WTC11 (cell line): ENCODE results near the gene FUZ. TPM values are rescaled to one million over a fixed set of nuclear protein-coding genes. Genes with fewer than 3 reads are reported as not detected.

Experiments used
- ATAC-seq: fragments of 200-7000 bp; cut with Tn5 transposase; 2 replicates; pipeline ENCODE4 v1.10.0; 2021; ENCODE audit warnings: mild to moderate bottlenecking, moderate library complexity
- CTCF ChIA-PET: fragments of 300-600 bp; sonication (Branson Sonifier 250); formaldehyde crosslinking; loops from one replicate; lab custom pipeline; 2021; ENCODE audit warnings: antibody characterized with exemption; lab: Charles Lee
- POLR2A ChIA-PET: fragments of 350-600 bp; sonication (Branson Sonifier 250); formaldehyde crosslinking; loops from one replicate; lab custom pipeline; 2021; ENCODE audit warnings: antibody characterized with exemption; lab: Charles Lee
- DNase-seq: peaks from one replicate; pipeline ENCODE4 v3.0.0; 2021; ENCODE audit warnings: low spot score
- H3K27ac Mint-ChIP-seq: 2 replicates; pipeline ENCODE4 v1.8.0; 2021; ENCODE audit warnings: mixed read lengths
- H3K27me3 Mint-ChIP-seq: 2 replicates; pipeline ENCODE4 v1.8.0; 2021; ENCODE audit warnings: low read depth, mild to moderate bottlenecking, moderate library complexity, mixed read lengths
- H3K36me3 Mint-ChIP-seq: 2 replicates; pipeline ENCODE4 v1.8.0; 2021; ENCODE audit warnings: mixed read lengths
- H3K4me1 Mint-ChIP-seq: 2 replicates; pipeline ENCODE4 v1.8.0; 2022; ENCODE audit warnings: mixed read lengths
- H3K4me3 Mint-ChIP-seq: 2 replicates; pipeline ENCODE4 v1.8.0; 2021; ENCODE audit warnings: mild to moderate bottlenecking, moderate library complexity, mixed read lengths
- H3K9me3 Mint-ChIP-seq: 2 replicates; pipeline ENCODE4 v1.8.0; 2021; ENCODE audit warnings: mixed read lengths
- ATF1 ChIP-seq: sonication (generic); formaldehyde crosslinking; IDR thresholded peaks from 2 replicates; pipeline ENCODE4 v1.8.1; 2023; ENCODE audit warnings: mild to moderate bottlenecking, moderate library complexity, missing genetic modification reagents
- ETV6 ChIP-seq: sonication (generic); formaldehyde crosslinking; IDR thresholded peaks from 2 replicates; pipeline ENCODE4 v1.8.1; 2022; ENCODE audit warnings: mild to moderate bottlenecking, missing genetic modification reagents
- GRHL2 ChIP-seq: fragments of 250-450 bp; sonication (Bioruptor Pico); IDR thresholded peaks from 2 replicates; pipeline ENCODE4 v1.8.0; 2022; ENCODE audit warnings: mild to moderate bottlenecking, moderate library complexity; ENCODE audit not compliant: insufficient replicate concordance, severe bottlenecking
- JUN ChIP-seq: sonication (generic); formaldehyde crosslinking; IDR thresholded peaks from 2 replicates; pipeline ENCODE4 v1.8.0; 2023; ENCODE audit warnings: mild to moderate bottlenecking, missing genetic modification reagents
- NFATC4 ChIP-seq: fragments of 250-450 bp; sonication (Bioruptor Pico); IDR thresholded peaks from 2 replicates; pipeline ENCODE4 v1.9.0; 2021; ENCODE audit warnings: mild to moderate bottlenecking
- NFE2L1 ChIP-seq: sonication (generic); formaldehyde crosslinking; IDR thresholded peaks from 2 replicates; pipeline ENCODE4 v1.8.1; 2023; ENCODE audit warnings: missing genetic modification reagents
- NR2C2 ChIP-seq: sonication (generic); formaldehyde crosslinking; IDR thresholded peaks from 2 replicates; pipeline ENCODE4 v1.8.0; 2022; ENCODE audit warnings: mild to moderate bottlenecking, missing genetic modification reagents
- NR3C1 ChIP-seq: sonication (generic); formaldehyde crosslinking; conservative IDR thresholded peaks from 2 replicates; pipeline ENCODE4 v1.8.1; 2023; ENCODE audit warnings: low read depth, mild to moderate bottlenecking, missing genetic modification reagents
- ZMAT4 ChIP-seq: fragments of 250-450 bp; sonication (Bioruptor Pico); IDR thresholded peaks from 2 replicates; pipeline ENCODE4 v1.9.0; 2021; ENCODE audit warnings: mild to moderate bottlenecking
- ZNF317 ChIP-seq: sonication (generic); formaldehyde crosslinking; IDR thresholded peaks from 2 replicates; pipeline ENCODE4 v1.8.1; 2023; ENCODE audit warnings: low read depth, mild to moderate bottlenecking, moderate library complexity, missing genetic modification reagents, borderline replicate concordance
- ZNF425 ChIP-seq: fragments of 250-450 bp; sonication (Bioruptor Pico); conservative IDR thresholded peaks from 2 replicates; pipeline ENCODE4 v1.9.0; 2021; ENCODE audit warnings: mild to moderate bottlenecking
- total RNA-seq: library from RNA; stranded (reverse); gene quantifications from 3 replicates; pipeline ENCODE4 v1.2.3, GENCODE V29; 2021
- TF ChIP-seq, protein P1 (sequence below): sonication (generic); formaldehyde crosslinking; IDR thresholded peaks from 2 replicates; pipeline ENCODE4 v1.8.0; 2023; ENCODE audit warnings: mild to moderate bottlenecking, missing genetic modification reagents
- TF ChIP-seq, protein P2 (sequence below): sonication (generic); formaldehyde crosslinking; IDR thresholded peaks from 2 replicates; pipeline ENCODE4 v1.8.0; 2022; ENCODE audit warnings: mild to moderate bottlenecking, missing genetic modification reagents
- TF ChIP-seq, protein P3 (sequence below): fragments of 250-450 bp; sonication (Bioruptor Pico); IDR thresholded peaks from 2 replicates; pipeline ENCODE4 v1.9.0; 2021; ENCODE audit warnings: mild to moderate bottlenecking, borderline replicate concordance
- TF ChIP-seq, protein P4 (sequence below): sonication (generic); formaldehyde crosslinking; IDR thresholded peaks from 2 replicates; pipeline ENCODE4 v1.8.1; 2023; ENCODE audit warnings: mild to moderate bottlenecking, moderate library complexity, missing genetic modification reagents

Gene FUZ
- total RNA-seq, 1 experiment from 2014 or later, result 35.1 TPM

- TF ChIP-seq, protein P1, sequence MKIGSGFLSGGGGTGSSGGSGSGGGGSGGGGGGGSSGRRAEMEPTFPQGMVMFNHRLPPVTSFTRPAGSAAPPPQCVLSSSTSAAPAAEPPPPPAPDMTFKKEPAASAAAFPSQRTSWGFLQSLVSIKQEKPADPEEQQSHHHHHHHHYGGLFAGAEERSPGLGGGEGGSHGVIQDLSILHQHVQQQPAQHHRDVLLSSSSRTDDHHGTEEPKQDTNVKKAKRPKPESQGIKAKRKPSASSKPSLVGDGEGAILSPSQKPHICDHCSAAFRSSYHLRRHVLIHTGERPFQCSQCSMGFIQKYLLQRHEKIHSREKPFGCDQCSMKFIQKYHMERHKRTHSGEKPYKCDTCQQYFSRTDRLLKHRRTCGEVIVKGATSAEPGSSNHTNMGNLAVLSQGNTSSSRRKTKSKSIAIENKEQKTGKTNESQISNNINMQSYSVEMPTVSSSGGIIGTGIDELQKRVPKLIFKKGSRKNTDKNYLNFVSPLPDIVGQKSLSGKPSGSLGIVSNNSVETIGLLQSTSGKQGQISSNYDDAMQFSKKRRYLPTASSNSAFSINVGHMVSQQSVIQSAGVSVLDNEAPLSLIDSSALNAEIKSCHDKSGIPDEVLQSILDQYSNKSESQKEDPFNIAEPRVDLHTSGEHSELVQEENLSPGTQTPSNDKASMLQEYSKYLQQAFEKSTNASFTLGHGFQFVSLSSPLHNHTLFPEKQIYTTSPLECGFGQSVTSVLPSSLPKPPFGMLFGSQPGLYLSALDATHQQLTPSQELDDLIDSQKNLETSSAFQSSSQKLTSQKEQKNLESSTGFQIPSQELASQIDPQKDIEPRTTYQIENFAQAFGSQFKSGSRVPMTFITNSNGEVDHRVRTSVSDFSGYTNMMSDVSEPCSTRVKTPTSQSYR (CRISPR knock-in tag), result no peak
- TF ChIP-seq, protein P2, sequence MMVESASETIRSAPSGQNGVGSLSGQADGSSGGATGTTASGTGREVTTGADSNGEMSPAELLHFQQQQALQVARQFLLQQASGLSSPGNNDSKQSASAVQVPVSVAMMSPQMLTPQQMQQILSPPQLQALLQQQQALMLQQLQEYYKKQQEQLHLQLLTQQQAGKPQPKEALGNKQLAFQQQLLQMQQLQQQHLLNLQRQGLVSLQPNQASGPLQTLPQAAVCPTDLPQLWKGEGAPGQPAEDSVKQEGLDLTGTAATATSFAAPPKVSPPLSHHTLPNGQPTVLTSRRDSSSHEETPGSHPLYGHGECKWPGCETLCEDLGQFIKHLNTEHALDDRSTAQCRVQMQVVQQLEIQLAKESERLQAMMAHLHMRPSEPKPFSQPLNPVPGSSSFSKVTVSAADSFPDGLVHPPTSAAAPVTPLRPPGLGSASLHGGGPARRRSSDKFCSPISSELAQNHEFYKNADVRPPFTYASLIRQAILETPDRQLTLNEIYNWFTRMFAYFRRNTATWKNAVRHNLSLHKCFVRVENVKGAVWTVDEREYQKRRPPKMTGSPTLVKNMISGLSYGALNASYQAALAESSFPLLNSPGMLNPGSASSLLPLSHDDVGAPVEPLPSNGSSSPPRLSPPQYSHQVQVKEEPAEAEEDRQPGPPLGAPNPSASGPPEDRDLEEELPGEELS (CRISPR knock-in tag), result peak; percentile 52
- no peak for TF ChIP-seq NR3C1 (CRISPR knock-in tag)
- peak; percentile 45; the same call in 1 of the 2 replicates for TF ChIP-seq NFE2L1
- no peak for TF ChIP-seq JUN (CRISPR knock-in tag)
- no peak for TF ChIP-seq NFATC4 (CRISPR knock-in tag)
- 0 out of 2 replicates have a peak, but pooled peaks have one; percentile 59 for TF ChIP-seq ZNF317 (CRISPR knock-in tag)
These were observed 3.7 kb downstream of the FUZ start (continued) for GRCh38 chr19:49809160-49809940.

GRCh38 chr19:49808711-49809159 lies 4.4 kb downstream of the FUZ start:
- POLR2A ChIA-PET, result interaction anchor here (0.6 to 2.1 kb wide), 4 partner anchors 42 to 92 kb away, joined by 3 to 7 read pairs (median 4); partner anchors contain the start of gene AP2A1
- CTCF ChIA-PET, result interaction anchor here (0.6 to 1.0 kb wide), 5 partner anchors 58 to 277 kb away, joined by 3 to 13 read pairs (median 4); no protein-coding TSS in a partner anchor
- Mint-ChIP-seq H3K9me3 (no peaks in the 10 kb centered on the region), H3K27me3 (peaks cover 5% of the 10 kb centered on the region; the same call in 1 of the 2 replicates), H3K27ac (peak overlapping the region; percentile 74; the same call in 1 of the 2 replicates), H3K4me3 (peak overlapping the region; percentile 79), H3K36me3 (peaks cover 9% of the 10 kb centered on the region), H3K4me1 (peaks cover 29% of the 10 kb centered on the region)
- ATAC-seq (peak; percentile 75), DNase-seq (peak; percentile 99)
- no peak for TF ChIP-seq ZMAT4 (CRISPR knock-in tag)
- TF ChIP-seq ETV6 (CRISPR knock-in tag), result 0 out of 2 replicates have a peak, but pooled peaks have one; percentile 9
- TF ChIP-seq ZNF425 (CRISPR knock-in tag), result no peak
- TF ChIP-seq, protein P3, sequence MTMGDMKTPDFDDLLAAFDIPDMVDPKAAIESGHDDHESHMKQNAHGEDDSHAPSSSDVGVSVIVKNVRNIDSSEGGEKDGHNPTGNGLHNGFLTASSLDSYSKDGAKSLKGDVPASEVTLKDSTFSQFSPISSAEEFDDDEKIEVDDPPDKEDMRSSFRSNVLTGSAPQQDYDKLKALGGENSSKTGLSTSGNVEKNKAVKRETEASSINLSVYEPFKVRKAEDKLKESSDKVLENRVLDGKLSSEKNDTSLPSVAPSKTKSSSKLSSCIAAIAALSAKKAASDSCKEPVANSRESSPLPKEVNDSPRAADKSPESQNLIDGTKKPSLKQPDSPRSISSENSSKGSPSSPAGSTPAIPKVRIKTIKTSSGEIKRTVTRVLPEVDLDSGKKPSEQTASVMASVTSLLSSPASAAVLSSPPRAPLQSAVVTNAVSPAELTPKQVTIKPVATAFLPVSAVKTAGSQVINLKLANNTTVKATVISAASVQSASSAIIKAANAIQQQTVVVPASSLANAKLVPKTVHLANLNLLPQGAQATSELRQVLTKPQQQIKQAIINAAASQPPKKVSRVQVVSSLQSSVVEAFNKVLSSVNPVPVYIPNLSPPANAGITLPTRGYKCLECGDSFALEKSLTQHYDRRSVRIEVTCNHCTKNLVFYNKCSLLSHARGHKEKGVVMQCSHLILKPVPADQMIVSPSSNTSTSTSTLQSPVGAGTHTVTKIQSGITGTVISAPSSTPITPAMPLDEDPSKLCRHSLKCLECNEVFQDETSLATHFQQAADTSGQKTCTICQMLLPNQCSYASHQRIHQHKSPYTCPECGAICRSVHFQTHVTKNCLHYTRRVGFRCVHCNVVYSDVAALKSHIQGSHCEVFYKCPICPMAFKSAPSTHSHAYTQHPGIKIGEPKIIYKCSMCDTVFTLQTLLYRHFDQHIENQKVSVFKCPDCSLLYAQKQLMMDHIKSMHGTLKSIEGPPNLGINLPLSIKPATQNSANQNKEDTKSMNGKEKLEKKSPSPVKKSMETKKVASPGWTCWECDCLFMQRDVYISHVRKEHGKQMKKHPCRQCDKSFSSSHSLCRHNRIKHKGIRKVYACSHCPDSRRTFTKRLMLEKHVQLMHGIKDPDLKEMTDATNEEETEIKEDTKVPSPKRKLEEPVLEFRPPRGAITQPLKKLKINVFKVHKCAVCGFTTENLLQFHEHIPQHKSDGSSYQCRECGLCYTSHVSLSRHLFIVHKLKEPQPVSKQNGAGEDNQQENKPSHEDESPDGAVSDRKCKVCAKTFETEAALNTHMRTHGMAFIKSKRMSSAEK (CRISPR knock-in tag), result no peak
- no peak for TF ChIP-seq NR2C2
- TF ChIP-seq, protein P4, sequence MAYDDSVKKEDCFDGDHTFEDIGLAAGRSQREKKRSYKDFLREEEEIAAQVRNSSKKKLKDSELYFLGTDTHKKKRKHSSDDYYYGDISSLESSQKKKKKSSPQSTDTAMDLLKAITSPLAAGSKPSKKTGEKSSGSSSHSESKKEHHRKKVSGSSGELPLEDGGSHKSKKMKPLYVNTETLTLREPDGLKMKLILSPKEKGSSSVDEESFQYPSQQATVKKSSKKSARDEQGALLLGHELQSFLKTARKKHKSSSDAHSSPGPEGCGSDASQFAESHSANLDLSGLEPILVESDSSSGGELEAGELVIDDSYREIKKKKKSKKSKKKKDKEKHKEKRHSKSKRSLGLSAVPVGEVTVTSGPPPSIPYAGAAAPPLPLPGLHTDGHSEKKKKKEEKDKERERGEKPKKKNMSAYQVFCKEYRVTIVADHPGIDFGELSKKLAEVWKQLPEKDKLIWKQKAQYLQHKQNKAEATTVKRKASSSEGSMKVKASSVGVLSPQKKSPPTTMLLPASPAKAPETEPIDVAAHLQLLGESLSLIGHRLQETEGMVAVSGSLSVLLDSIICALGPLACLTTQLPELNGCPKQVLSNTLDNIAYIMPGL (CRISPR knock-in tag), result no peak
- no peak for TF ChIP-seq GRHL2 (CRISPR knock-in tag)
- TF ChIP-seq ATF1 (CRISPR knock-in tag), result no peak
- TF ChIP-seq, protein P1 (CRISPR knock-in tag), result 0 out of 2 replicates have a peak, but pooled peaks have one; percentile 17
